ENCODE results near the gene CRYGD.

- TF ChIP-seq CTCF (IDR thresholded peaks at IDR 0.05; ENCODE audit: low read depth, low read length), result no peak
- TF ChIP-seq EZH2phosphoT487 (IDR thresholded peaks at IDR 0.05; ENCODE audit: low read depth), result no peak
Measured at GRCh38 chr2:208150094-208150493, 25.8 kb upstream of the CRYGD start.
